SW480 (cell line): ENCODE results near the gene ZFY.

Experiments used
- DNase-seq: peaks from one replicate; pipeline ENCODE4 v3.0.0-alpha.2; 2016; ENCODE audit warnings: low spot score

ZFY gene

DNA sequence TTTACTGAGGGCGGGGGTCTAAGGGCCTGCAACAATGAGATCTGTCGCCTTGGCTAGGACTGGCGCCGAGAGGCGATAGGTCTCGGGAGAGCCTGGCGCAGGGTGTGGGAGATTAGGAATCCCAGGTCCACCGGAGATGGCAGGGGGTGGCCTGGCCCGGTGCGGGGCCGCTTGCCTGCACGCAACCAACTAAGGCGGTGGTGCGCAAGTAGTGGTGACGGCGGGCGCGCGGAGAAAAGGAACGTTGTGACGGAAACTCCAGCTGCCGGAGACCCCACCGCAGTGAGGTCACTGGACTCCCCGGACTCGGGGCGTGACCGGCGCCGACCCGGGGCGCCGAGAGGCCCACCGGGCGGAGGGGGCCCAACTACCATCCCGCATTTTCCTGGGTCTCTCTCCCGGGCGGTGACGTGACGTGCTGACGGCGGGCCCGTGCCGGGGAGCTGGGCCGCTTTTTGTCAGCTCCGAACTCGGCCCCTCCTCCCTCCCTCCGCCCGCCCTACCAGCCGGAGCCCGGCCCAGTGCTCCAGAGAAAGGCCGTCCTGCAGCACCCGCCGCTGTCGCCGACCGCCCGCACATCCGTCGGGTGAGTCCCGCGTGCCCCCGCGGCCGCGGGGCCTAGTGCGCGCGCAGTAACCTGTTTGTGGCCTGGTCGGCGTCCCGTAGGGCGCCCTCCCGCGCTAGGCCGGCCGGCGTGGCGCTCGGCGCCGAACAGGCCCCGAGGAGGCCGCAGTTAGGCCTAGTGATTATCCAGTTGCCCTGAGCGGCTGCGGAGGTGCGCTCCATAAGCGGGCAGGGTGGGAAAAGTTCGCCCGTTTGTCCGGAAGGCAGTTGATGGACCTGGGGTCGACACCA lies at the start of gene ZFY:
Gene ZFY, plus strand, starts transcription at position 521 of the 855 bp plus-strand sequence. CDS start 18,556 bp downstream, outside the sequence.
- no peak for DNase-seq

GRCh38 chrY:2885880-2886279 lies 49.3 kb upstream of the ZFY start:
- no peak for DNase-seq

- no peak for DNase-seq
These were observed 47.8 kb upstream of the ZFY start for GRCh38 chrY:2887386-2887785.

- DNase-seq = no peak
These were observed 47.2 kb upstream of the ZFY start for GRCh38 chrY:2887955-2888354.

DNA sequence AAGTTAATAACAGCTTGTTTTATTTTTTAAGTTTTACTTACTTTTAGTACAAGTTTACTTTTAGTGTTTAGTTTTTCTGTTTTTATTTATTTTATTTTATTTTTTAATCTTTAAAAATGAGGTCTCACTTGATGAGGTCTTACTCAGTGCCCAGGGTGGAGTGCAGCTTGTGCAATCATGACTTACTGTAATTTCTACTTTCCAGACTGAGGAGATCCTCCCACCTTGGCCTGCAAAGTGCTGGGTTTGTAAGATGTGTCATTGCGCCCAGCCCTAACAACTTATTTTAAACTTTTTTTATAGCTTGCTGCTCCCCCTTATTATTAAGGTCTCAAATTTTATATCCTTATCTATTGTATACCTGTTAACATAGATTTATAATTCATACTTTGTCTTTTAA lies 41.7 kb upstream of the ZFY start:
- no peak for DNase-seq

- no peak for DNase-seq
These were observed 39.1 kb upstream of the ZFY start for GRCh38 chrY:2896050-2896449.

- no peak for DNase-seq
These were observed 27.8 kb upstream of the ZFY start for GRCh38 chrY:2907356-2907755.

DNA sequence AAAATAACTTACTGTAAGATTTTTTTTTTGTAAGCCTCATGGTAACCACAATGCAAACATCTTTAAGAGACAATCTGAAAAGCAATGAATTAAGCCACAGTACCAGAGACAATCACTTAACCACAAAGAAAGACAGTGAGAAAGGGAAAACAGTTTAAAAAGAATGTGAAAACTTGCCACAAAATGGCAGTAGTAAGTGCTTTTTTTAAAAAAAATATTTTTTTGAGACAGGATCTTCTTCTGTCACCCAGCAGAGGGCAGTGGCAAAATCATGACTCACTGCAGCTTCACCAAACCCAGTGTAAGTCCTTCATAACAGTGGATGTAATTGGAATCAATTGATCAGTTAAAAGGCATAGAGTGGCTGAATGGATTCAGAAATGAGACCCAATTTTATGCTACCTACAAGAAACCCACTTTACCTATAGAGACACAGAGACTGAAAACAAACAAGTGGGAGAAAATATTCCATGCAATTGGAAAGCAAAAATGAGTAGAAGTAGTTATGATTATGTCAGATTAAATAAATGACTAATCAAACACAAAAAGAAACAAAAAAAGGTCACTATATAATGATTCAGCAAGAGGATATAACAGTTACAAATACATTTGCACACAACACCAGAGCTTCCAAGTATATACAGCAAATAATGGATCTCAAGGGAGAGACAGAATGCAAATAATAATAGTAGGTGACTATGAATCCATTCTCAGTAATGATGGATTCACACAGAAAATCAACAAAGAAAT lies 21.9 kb upstream of the ZFY start:
- DNase-seq = no peak

DNA sequence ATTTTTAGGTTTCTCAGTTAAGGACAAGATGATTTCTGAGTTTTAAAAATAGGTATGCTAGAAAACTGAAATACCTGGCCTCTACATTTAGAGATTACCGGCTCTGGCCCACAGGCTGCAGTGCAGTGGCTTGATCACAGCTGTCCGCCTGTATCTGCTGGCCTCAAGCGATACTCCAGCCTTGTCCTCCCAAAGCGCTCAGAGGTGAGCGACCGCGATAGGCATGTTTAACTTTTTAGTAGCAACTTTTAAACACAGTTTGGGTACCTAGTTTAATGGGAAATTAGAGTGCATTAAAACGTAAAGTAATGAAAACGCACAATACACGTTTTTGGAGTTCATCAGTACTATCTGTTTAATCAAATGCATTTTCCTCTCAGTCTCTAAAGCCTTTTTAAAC lies 1.1 kb upstream of the ZFY start:
- no peak for DNase-seq

- DNase-seq = no peak
These were observed 695 bp downstream of the ZFY start for GRCh38 chrY:2935716-2936435.

DNA sequence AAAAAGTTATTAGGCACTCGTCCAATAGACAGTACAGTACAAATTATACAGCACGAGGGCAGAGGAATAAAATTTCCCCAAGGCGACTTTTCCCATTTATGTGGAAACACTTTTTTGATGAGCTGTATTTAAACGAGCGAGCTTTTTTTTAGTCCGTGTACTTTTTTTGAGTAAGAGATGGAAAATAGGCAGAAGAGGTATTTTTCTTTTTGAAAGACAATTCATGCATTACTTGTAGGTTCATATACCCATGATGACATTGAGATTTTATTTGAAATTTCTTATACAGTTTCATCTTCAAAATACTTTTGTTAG lies 1.2 kb downstream of the ZFY start:
- no peak for DNase-seq

DNA sequence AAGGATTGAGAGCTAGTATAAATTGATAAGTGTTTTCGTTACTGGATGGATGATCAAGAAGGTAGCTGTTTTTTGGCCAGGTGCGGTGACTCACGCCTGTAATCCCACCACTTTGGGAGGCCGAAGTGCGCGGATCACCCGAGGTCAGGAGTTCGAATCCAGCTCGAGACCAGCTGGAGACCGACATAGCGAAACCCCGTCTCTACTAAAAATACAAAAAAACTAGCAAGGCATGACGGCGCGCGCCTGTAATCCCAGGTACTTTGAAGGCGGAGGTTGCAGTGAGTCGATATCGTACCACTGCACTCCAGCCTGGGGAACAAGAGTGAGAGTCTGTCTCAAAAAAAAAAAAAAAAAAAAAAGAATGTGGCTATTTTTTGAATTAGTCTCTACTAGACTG lies 2.0 kb downstream of the ZFY start:
- DNase-seq = no peak

DNA sequence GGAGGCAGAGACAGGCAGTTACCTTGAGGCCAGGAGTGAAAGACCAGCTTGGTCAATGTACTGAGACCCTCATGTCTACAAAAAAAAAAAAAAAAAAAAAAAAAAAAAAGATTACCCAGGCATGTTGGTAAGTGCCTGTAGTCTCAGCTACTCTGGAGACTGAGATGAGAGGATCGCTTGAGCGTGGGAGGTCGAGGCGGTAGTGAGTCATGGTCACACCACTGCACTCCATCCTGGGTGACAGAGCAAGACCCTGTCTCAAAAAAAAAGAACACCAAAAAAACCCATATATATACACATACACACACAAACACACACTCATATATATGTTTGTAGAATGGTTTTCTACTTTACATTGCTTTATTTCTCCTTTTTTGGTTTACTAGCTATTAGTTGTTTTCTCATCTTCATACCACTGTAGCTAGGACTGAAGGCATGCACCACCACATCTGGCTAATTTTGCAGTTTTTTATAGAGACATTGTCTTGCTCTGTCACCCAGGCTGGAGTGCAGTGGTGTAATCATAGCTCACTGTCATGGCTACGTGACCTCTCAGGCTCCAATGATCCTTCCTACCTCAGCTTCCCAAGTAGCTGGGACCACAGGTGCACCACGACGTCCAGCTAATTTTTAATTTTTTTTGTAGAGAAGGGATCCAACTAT lies 14.5 kb downstream of the ZFY start:
- no peak for DNase-seq

- no peak for DNase-seq
These were observed 15.5 kb downstream of the ZFY start for GRCh38 chrY:2950655-2951054.

DNA sequence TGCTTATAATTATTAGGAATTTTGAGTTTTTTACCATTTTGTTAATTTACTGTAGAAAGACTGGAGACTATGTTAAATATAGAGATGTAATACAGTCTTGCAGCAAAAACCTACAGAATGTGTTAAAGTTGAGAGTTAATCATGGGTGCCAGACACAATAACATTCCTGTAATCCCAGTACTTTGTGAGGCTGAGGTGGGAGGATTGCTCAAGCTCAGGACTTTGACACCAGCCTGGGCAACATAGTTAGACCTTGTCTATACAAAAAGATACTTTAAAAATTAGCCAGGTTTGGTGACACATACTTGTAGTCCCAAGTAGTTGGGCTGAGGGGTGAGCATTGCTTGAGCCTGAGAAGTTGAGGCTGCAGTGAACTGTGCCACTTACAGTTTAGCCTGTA lies 17.7 kb downstream of the ZFY start:
- DNase-seq = no peak

DNA sequence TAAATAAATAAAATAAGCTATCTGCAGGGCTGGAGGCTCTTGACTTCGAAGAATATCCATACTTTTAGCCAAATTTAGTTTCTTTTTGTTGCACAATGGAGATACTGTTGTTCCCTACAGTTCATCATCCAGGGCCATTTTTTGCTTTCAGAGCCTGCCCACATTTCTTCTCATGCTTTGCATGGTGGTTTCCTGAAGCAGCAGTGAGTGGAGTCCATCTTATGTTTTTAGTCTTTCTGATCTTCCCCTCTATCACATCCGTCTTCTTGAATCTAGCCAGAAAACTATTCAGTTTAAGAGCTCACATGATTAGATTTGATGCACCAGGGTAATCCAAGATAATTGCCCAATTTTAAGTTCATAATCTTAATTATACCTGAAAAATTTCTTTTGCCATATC lies 19.6 kb downstream of the ZFY start:
- DNase-seq = no peak

- no peak for DNase-seq
These were observed 20.4 kb downstream of the ZFY start for GRCh38 chrY:2955561-2955960.

GRCh38 chrY:2962061-2962460 lies 26.9 kb downstream of the ZFY start:
- DNase-seq = no peak

DNA sequence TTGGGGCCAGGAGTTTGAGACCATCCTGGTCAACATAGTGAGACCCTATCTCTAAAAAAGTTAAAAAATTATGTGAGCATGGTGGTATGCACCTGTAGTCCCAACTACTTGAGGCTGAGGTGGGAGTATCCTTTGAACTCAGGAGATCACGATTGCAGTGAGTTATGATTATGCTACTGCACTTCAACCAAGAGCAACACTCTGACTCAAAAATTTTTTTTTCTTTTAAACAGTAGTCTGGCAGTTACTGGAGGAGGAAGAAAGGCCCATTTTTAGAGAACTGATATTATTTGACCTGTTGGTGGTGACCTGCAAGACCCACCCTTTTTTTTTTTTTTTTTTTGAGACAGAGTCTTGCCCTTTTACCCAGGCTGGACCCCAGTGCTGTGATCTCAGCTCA lies 29.6 kb downstream of the ZFY start:
- DNase-seq = no peak

- no peak for DNase-seq
These were observed 30.4 kb downstream of the ZFY start for GRCh38 chrY:2965629-2966028.

GRCh38 chrY:2969561-2969960 lies 34.4 kb downstream of the ZFY start:
- DNase-seq = no peak

GRCh38 chrY:2972708-2973107 lies 37.5 kb downstream of the ZFY start:
- no peak for DNase-seq
